Globus pallidus (tissue), 1 donor: ENCODE measurements around the gene SLC9A5.

ENCODE experiments used
- DNase-seq: peaks from one replicate; pipeline ENCODE4 v3.0.0-alpha.2; 2015; ENCODE audit warnings: low spot score

Gene SLC9A5

GRCh38 chr16:67238806-67239470, 9.8 kb upstream of the SLC9A5 start:
- DNase-seq: no peak

- no peak for DNase-seq
These were observed 8.3 kb upstream of the SLC9A5 start for GRCh38 chr16:67240506-67240905.

- no peak for DNase-seq
These were observed 7.5 kb upstream of the SLC9A5 start for GRCh38 chr16:67241008-67241900.

- no peak for DNase-seq
These were observed 6.5 kb upstream of the SLC9A5 start for GRCh38 chr16:67242138-67242730.

GRCh38 chr16:67243481-67243880, 5.3 kb upstream of the SLC9A5 start:
- DNase-seq: no peak

DNA sequence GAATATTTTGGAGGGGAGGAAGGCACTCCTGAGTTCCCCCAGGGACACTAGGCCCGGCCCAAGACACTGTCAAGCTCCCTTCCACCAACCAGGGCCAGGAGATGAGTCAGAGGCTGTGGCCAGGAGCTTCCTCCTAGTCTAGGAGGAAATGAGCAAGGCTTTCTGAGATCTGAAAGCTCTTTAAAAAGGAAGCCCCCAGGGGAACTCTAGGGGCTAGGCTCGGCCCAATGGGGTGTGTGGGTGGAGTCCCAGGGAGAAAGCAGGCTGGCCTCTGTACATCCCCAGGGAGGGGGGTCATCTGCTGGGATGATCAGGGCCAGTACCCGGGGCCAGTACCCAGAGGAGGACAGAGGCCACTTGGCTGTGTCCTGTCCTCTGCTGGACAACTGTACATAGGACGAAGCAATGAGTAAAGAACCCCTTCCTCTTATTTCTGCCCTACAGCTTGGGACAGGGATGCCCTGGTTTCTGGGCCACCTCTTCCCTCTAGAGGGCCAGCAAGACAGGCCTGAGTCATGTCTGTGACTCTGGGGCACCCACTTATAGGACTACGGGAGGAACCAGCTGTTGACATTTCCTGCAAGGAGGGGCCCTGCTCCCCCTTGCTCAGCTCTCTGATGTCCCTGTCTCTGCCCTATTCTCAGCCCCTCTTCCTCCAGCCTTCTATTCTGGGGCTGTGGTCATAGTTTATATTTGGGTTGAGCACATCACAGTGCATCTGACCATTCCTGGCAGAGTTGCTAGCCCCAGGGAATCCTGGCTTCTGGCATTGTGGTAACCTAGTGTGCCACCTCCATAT, 4.2 kb upstream of the SLC9A5 start:
- peak; percentile 68 for DNase-seq

DNA sequence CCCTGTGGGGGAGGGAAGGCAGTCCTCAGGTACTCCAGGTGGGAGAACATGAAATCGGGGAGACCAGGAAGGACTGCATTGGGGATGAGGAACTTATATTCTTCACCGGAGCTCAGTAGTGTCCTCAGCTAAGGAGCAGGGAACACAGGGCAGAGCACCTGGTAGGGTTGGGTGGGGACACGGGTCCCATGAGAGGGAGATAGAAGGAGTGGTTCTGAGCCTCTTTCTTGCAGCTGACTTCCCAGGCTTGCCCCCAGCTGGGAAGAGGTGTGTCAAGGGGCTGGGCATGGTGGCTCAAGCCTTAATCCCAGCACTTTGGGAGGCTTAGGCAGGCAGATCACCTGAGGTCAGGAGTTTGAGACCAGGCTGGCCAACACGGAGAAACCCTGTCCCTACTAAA, 3.6 kb upstream of the SLC9A5 start:
- no peak for DNase-seq

DNA sequence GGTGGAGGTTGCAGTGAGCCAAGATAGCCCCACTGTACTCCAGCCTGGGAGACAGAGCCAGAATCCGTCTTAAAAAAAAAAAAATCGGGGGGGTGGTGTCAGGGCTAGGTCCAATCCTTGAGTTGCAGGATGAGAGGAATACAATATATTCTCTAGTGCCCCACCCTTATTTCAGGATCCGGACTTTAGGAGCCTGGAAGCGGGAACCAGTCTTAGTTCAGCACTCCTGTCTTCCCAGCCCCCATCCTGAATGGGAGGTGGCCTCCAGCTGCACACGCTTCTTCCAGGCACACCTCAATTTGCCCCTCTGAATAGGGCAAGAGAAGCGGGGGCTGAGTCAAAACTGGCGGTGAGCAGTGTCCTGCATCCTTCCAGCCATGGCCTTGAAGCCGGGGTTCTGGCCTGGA, 3.1 kb upstream of the SLC9A5 start:
- no peak for DNase-seq

- peak; percentile 47 for DNase-seq
These were observed 2.6 kb upstream of the SLC9A5 start for GRCh38 chr16:67246081-67246755.

- DNase-seq: no peak
These were observed 2.0 kb upstream of the SLC9A5 start for GRCh38 chr16:67246756-67247191.

DNA sequence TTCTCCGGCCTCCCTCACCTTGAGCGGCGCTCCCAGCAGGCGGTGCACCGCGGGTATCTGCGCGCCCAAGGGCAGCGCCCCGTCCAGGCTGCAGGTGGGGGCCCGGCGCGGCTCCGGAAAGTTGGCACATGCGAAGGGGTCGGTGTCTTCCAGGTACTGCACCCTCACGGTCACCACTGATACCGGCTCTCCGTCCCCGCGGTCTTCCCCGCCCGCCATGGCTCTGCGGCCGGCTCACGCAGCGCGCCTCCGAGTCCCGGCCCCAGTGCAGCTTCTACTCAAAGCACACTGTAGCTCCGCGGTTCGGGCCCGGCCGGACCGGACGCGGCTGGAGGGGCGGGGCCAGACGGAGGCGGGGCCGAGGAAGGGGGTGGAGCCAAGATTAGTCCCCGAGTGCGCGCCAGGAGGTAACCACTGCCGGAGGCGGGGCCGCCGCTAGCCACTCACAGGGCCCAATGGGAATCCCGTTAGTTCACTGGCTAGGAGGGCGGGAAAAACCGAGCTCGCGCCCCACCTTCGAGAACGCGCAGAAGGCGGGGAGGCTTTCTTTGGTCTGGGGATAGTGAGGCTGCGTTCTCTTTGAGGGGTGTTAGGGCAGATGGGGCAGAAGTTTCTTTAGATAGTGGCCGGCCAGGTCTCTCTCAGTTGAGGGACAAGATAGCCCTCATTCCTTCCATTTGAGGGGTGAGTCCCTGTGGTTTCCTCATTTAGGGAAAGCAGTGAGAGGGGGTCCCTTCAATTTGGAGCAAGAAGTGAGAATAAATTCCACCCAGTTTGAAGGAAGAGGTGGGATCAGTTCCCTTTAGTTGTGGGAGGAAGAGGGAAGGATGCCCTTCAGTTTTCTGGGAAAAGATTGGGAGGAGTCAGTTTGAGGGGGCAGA, 1.3 kb upstream of the SLC9A5 start, which contains the start of gene FHOD1:
TSS of gene FHOD1 (minus strand) at position 290 of the 881 bp plus-strand sequence. CDS start at position 219, 71 bp downstream.
- peak; percentile 84 for DNase-seq

DNA sequence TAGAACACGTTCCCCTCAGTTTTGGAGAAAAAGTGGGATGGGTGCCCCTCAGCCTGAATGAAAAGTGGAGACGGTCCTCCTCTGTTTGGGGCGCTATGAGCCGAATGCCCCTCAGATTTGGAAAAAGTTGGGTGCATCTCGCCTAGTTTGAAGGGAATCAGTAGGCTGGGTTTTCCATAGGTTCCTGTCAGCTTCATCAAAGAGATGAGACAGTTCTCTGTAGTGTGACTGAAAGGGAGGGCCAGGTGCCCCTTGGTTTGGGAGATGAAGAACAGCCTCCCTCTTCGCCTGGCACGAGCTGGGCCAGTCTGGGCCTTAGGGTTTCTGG, 742 bp upstream of the SLC9A5 start:
- DNase-seq: no peak

DNA sequence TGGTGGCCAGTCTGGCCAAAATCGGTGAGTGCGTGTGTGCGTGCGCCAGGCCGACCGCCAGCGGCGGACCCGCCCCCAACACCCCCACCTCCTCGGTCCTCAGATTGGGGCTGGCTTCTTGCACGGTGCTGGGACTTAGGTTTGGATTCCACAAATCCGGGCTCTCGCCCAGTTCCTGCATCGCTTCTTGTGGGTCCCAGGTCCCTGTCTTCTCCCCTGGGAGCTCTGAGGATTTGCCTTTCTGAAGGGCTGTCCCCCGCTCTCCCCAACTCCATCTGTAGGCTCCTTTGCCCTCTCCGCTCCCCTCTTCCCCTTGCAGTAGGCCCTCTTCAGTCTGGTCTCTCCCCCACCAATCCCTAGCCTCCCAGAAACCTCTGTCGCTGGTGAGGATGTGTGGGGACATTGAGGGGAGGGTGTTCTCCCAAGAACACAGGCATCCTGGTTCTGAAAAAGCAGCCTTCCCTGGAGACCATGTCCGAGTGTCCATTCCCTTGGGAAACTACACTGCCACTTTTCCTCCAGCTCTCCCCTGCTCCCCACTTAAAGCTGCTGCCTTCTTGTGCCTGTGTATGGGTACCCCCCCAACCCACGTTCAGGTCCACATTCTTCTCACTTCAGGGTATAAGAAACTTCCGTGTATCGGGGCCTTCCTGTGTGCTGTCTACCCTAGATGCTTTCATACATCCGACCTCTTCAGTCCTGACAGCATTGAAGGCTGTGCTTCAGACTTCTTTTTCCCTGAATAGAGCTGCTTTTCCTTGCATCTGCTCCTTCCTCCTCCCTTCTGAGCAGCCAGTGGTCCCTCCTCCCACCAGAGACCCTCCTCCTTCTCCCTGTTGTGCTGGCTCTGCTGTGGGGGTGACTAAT, 632 bp downstream of the SLC9A5 start:
- DNase-seq: no peak

DNA sequence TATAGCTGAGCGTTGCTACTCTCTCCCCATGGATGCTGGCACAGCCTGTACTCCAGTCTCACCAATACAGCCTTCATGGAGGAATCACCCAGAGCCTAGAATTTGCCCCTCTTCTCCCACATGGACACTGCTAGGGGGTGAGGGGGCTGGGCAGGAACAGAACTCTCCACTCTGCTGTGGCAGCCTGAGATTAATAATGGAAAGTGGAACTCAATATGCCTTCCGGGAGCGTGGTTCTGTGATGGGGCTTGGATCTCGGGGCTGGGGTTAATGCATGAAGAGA, 1.2 kb downstream of the SLC9A5 start:
- no peak for DNase-seq

DNA sequence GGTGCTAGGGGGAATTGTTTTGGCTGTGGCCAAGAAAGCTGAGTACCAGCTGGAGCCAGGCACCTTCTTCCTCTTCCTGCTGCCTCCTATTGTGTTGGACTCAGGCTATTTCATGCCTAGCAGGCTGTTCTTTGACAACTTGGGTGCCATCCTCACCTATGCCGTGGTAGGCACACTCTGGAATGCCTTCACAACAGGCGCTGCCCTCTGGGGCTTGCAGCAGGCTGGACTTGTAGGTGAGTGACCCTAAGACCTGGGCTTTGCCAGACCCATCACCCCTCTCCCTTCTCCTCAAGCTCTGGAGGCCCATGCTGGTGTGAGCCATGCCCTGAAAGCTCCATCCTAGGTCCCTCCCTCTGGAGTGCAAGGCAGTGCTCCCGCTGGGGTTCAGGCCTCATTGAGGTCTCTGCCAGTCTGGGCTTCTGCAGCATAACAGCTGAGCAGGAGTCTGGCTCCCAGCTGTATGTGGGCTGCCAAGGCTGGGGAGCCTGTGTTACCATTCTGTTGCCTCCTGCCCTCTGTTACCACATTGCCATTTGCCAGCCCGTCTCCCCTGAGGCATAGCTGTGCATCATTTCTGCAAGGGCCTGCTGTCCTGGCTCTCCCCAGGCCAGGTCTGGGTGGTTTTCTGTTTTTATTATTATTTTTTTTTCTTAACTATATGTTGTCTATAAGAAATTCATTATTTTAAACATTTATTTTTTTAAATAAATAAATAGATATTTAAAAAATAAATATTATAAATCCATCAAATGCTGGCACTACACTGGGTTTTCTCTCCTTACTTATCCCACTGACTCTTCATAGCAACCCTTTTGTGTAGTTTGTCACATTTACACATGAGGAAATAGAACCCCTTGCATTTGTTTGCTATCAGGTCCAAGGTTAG, 4.1 kb downstream of the SLC9A5 start:
- peak; percentile 31 for DNase-seq

- no peak for DNase-seq
These were observed 6.2 kb downstream of the SLC9A5 start for GRCh38 chr16:67254801-67255552.

GRCh38 chr16:67255553-67256221, 6.9 kb downstream of the SLC9A5 start:
- no peak for DNase-seq
